Fibroblast of mammary gland (primary cell): ENCODE data around the gene CEP41.

ENCODE experiments used
- DNase-seq: peaks from one replicate; pipeline ENCODE4 v3.0.0-alpha.2; 2010; ENCODE audit warnings: low read depth
- H3K4me3 ChIP-seq: 2 replicates; pipeline ENCODE4 v1.5.1; 2011; ENCODE audit warnings: low read depth, mild to moderate bottlenecking, low read length, moderate library complexity; ENCODE audit not compliant: control insufficient read depth
- CTCF ChIP-seq: conservative IDR thresholded peaks from 2 replicates; pipeline ENCODE4 v1.5.1; 2011; ENCODE audit warnings: low read depth, low read length, inconsistent platforms; ENCODE audit not compliant: control insufficient read depth, insufficient read depth

Gene CEP41

GRCh38 chr7:130440527-130441365 is at the start of gene CEP41:
Gene CEP41 (minus strand): TSS chr7:130441016. CDS start chr7:130440966, 50 bp downstream.
- peak; percentile 96 for DNase-seq
- H3K4me3 ChIP-seq, result peak within 1 kb of the TSS; percentile 84
- no peak for TF ChIP-seq CTCF

- no peak overlapping the region for H3K4me3 ChIP-seq
- TF ChIP-seq CTCF, result no peak
These were observed 49.5 kb upstream of the CEP41 start for GRCh38 chr7:130490311-130490791.

GRCh38 chr7:130489140-130489983 is 48.5 kb upstream of the CEP41 start:
- DNase-seq, result no peak
- TF ChIP-seq CTCF, result no peak
- H3K4me3 ChIP-seq, result no peak overlapping the region

More at GRCh38 chr7:130490311-130490791, 49.5 kb upstream of the CEP41 start:
- no peak for DNase-seq

GRCh38 chr7:130488392-130489139 is 47.8 kb upstream of the CEP41 start:
- no peak overlapping the region for H3K4me3 ChIP-seq
- no peak for TF ChIP-seq CTCF
- no peak for DNase-seq

- no peak for DNase-seq
- H3K4me3 ChIP-seq, result no peak overlapping the region
- no peak for TF ChIP-seq CTCF
These were observed 46.2 kb upstream of the CEP41 start for GRCh38 chr7:130486954-130487436.
